Breast epithelium (tissue), 4 donors: ENCODE measurements around the gene IGSF11. TPM values are rescaled to one million over a fixed set of nuclear protein-coding genes. Genes with fewer than 3 reads are reported as not detected.
"Not testable (repeated sequence)": the region's sequence is repeated elsewhere in the genome, so short reads cannot be mapped to it uniquely, and the experiment has no call there.

ENCODE experiments used
- DNase-seq, 2 donors: peaks; one replicate each; pipeline ENCODE4 v3.0.0-alpha.2; 2019; ENCODE audit warnings: low spot score in 2 of 2
- H3K27ac ChIP-seq, 2 donors: fragments of 200-600 bp; sonication (generic) in 1 of 2; one replicate each; pipeline ENCODE4 v1.5.1; 2016 to 2019; ENCODE audit warnings: mild to moderate bottlenecking in 1 of 2
- H3K27me3 ChIP-seq, 2 donors: fragments of 200-600 bp; sonication (generic) in 1 of 2; one replicate each; pipeline versions ENCODE4 v1.5.1 to v1.6.0; 2017 to 2019; ENCODE audit warnings: control low read depth in 1 of 2, mild to moderate bottlenecking in 1 of 2
- H3K36me3 ChIP-seq: fragments of 200-600 bp; one replicate; pipeline ENCODE4 v1.5.1; 2019
- H3K4me1 ChIP-seq, 2 donors: fragments of 200-600 bp; sonication (generic); one replicate each; pipeline ENCODE4 v1.5.1; 2016 to 2019; ENCODE audit warnings: control low read depth in 1 of 2
- H3K4me3 ChIP-seq, 3 donors: fragments of 200-600 bp; sonication (generic); 1 replicate in 2 of 3; 2 replicates in 1 of 3; pipeline ENCODE4 v1.5.1; 2016 to 2019; ENCODE audit warnings: mild to moderate bottlenecking in 3 of 3, moderate library complexity in 2 of 3
- H3K9me3 ChIP-seq, 2 donors: fragments of 200-600 bp; sonication (generic) in 1 of 2; one replicate each; pipeline ENCODE4 v1.5.1; 2016 to 2019; ENCODE audit warnings: control low read depth in 1 of 2
- CTCF ChIP-seq, 3 donors: fragments of 450-650 bp; IDR thresholded peaks; one replicate each; pipeline ENCODE4 v1.5.1; 2016 to 2017; ENCODE audit warnings: antibody characterized with exemption in 3 of 3, mild to moderate bottlenecking in 3 of 3, moderate library complexity in 3 of 3
- POLR2A ChIP-seq: fragments of 450-650 bp; IDR thresholded peaks from one replicate; pipeline ENCODE4 v1.6.1; 2016; ENCODE audit warnings: antibody characterized with exemption, mild to moderate bottlenecking, moderate library complexity
- POLR2AphosphoS5 ChIP-seq, 3 donors: sonication (generic); formaldehyde crosslinking; IDR thresholded peaks; one replicate each; pipeline ENCODE4 v1.6.1; 2017; ENCODE audit warnings: antibody characterized with exemption in 3 of 3
- intact Hi-C: fragments of 100-400 bp; cut with DNase I; formaldehyde crosslinking; loops from one replicate; pipeline ENCODE4 v1.15.1; 2023; ENCODE audit warnings: low total_unique reads
- total RNA-seq, 3 donors: library from RNA; depleted of rRNA; stranded (reverse); fragments of >200 nt; gene quantifications; one replicate each; pipeline ENCODE4 v1.1.0, GENCODE V29; 2016

The IGSF11 gene
- total RNA-seq, result 1 to 10 TPM in 2 of 3 donors, under 1 TPM in 1; under 0.01 to 1.9 (median 1.3) TPM

GRCh38 chr3:119034256-119035013, at the start of gene IGSF11:
Gene IGSF11, minus strand, starts transcription at chr3:119034846. Its CDS starts 264 bp downstream, at chr3:119034582.
- Histone ChIP-seq H3K36me3 (no peaks in the 10 kb centered on the region), H3K4me1 (no peaks in the 10 kb centered on the region), H3K4me3 (peak within 1 kb of the TSS; percentile 39 to 79 (median 61)), H3K27ac (no peak within 1 kb of the TSS), H3K9me3 (no peaks in the 10 kb centered on the region), H3K27me3 (peaks cover 0 to 7% of the 10 kb centered on the region in 2 donors)
- TF ChIP-seq CTCF (IDR thresholded peaks at IDR 0.05) (no peak), POLR2A (no peak), POLR2AphosphoS5 (IDR thresholded peaks at IDR 0.05) (no peak)
- DNase-seq, result peak; percentile 19 to 56
- intact Hi-C loops, result no loop called here

- Histone ChIP-seq H3K4me3 (no peak overlapping the region), H3K4me1 (no peaks in the 10 kb centered on the region), H3K27ac (no peak overlapping the region), H3K9me3 (peaks cover 0 to 8% of the 10 kb centered on the region in 2 donors), H3K27me3 (no peaks in the 10 kb centered on the region), H3K36me3 (no peaks in the 10 kb centered on the region)
- TF ChIP-seq CTCF (IDR thresholded peaks at IDR 0.05) (no peak), POLR2AphosphoS5 (IDR thresholded peaks at IDR 0.05) (no peak), POLR2A (no peak)
- no peak for DNase-seq
- intact Hi-C loops, result no loop called here
Observed at GRCh38 chr3:119080364-119080763, 45.7 kb upstream of the IGSF11 start.

- Histone ChIP-seq H3K36me3 (no peaks in the 10 kb centered on the region), H3K9me3 (peaks cover 0 to 8% of the 10 kb centered on the region in 2 donors), H3K4me1 (no peaks in the 10 kb centered on the region), H3K27ac (no peak overlapping the region), H3K4me3 (no peak overlapping the region), H3K27me3 (no peaks in the 10 kb centered on the region)
- no peak for DNase-seq
- intact Hi-C loops, result no loop called here
- TF ChIP-seq CTCF (IDR thresholded peaks at IDR 0.05) (no peak), POLR2A (no peak), POLR2AphosphoS5 (IDR thresholded peaks at IDR 0.05) (no peak)
Observed at GRCh38 chr3:119073258-119074001, 38.8 kb upstream of the IGSF11 start.

GRCh38 chr3:119072451-119072850, 37.8 kb upstream of the IGSF11 start:
- intact Hi-C loops, H3K9me3 ChIP-seq, H3K4me3 ChIP-seq, H3K27me3 ChIP-seq, H3K4me1 ChIP-seq, H3K36me3 ChIP-seq, DNase-seq, H3K27ac ChIP-seq: not testable (repeated sequence)

- intact Hi-C loops, result no loop called here
- H3K9me3 ChIP-seq, result no peaks in the 10 kb centered on the region
- no peaks in the 10 kb centered on the region for H3K36me3 ChIP-seq
- no peak for TF ChIP-seq CTCF (IDR thresholded peaks at IDR 0.05)
- TF ChIP-seq POLR2AphosphoS5 (IDR thresholded peaks at IDR 0.05), result no peak
- TF ChIP-seq POLR2A, result no peak
- no peak overlapping the region for H3K27ac ChIP-seq
- no peak for DNase-seq
- H3K4me1 ChIP-seq, result no peaks in the 10 kb centered on the region
- H3K27me3 ChIP-seq, result no peaks in the 10 kb centered on the region
- H3K4me3 ChIP-seq, result no peak overlapping the region
Observed at GRCh38 chr3:119069725-119070124, 35.1 kb upstream of the IGSF11 start.
